Loucy (cell line): Measurements from ENCODE around the gene PTGES3L.
A peak's percentile ranks its signal among the peaks of the same experiment; 100 is the strongest.

ENCODE experiments used
- H2AFZ ChIP-seq: fragments of 200-600 bp; sonication (generic); 2 replicates; pipeline ENCODE4 v1.6.0; 2016; ENCODE audit warnings: antibody characterized with exemption, mild to moderate bottlenecking, low read length, moderate library complexity
- H3F3A ChIP-seq: fragments of 200-600 bp; 2 replicates; pipeline ENCODE4 v1.6.0; 2016; ENCODE audit warnings: antibody characterized with exemption, low read depth, mild to moderate bottlenecking
- H3K27me3 ChIP-seq: fragments of 200-600 bp; sonication (generic); 2 replicates; pipeline ENCODE4 v1.6.1; 2014; ENCODE audit warnings: low read length, mild to moderate bottlenecking; ENCODE audit not compliant: insufficient read depth, poor library complexity, severe bottlenecking
- H3K36me3 ChIP-seq: fragments of 200-600 bp; sonication (generic); 2 replicates; pipeline ENCODE4 v1.6.1; 2016; ENCODE audit warnings: low read length; ENCODE audit not compliant: insufficient read depth
- H3K4me1 ChIP-seq: fragments of 200-600 bp; sonication (generic); 2 replicates; pipeline ENCODE4 v1.5.1; 2014; ENCODE audit warnings: low read length, mild to moderate bottlenecking; ENCODE audit not compliant: insufficient read depth, poor library complexity, severe bottlenecking
- H3K4me2 ChIP-seq: fragments of 200-600 bp; sonication (generic); 2 replicates; pipeline ENCODE4 v1.6.0; 2014; ENCODE audit warnings: antibody characterized with exemption, low read length, low read depth, mild to moderate bottlenecking; ENCODE audit not compliant: poor library complexity, severe bottlenecking
- H3K4me3 ChIP-seq: fragments of 200-600 bp; sonication (generic); 2 replicates; pipeline ENCODE4 v1.5.1; 2014; ENCODE audit warnings: low read length, mild to moderate bottlenecking, mixed read lengths; ENCODE audit not compliant: poor library complexity, severe bottlenecking
- H3K79me2 ChIP-seq: fragments of 200-600 bp; sonication (generic); 2 replicates; pipeline ENCODE4 v1.6.1; 2014; ENCODE audit warnings: low read length; ENCODE audit not compliant: insufficient read depth
- H3K9ac ChIP-seq: fragments of 200-600 bp; sonication (generic); 2 replicates; pipeline ENCODE4 v1.6.0; 2014; ENCODE audit warnings: mild to moderate bottlenecking, low read depth, low read length, moderate library complexity; ENCODE audit not compliant: poor library complexity, severe bottlenecking
- H3K9me2 ChIP-seq: fragments of 200-600 bp; sonication (generic); replicated peaks from 2 replicates; pipeline ENCODE4 v1.6.1; 2016; ENCODE audit warnings: low read depth, low read length, mixed read lengths
- H3K9me3 ChIP-seq: fragments of 200-600 bp; sonication (generic); 2 replicates; pipeline ENCODE4 v1.6.1; 2014; ENCODE audit warnings: mild to moderate bottlenecking, antibody characterized with exemption, low read length, low read depth; ENCODE audit not compliant: insufficient read depth
- H4K20me1 ChIP-seq: fragments of 200-600 bp; sonication (generic); 2 replicates; pipeline ENCODE4 v1.6.0; 2014; ENCODE audit warnings: antibody characterized with exemption, low read length, mild to moderate bottlenecking; ENCODE audit not compliant: insufficient read depth, poor library complexity, severe bottlenecking
- CTCF ChIP-seq: fragments of 200-600 bp; sonication (generic); conservative IDR thresholded peaks from 2 replicates; pipeline ENCODE4 v1.5.1; 2014; ENCODE audit warnings: mild to moderate bottlenecking, antibody characterized with exemption, low read length
- EZH2phosphoT487 ChIP-seq: fragments of 200-600 bp; IDR thresholded peaks from 2 replicates; pipeline ENCODE4 v1.6.1; 2018; ENCODE audit warnings: antibody characterized with exemption, mild to moderate bottlenecking, moderate library complexity, borderline replicate concordance

The PTGES3L gene

GRCh38 chr17:43020789-43021740 lies 41.2 kb upstream of the PTGES3L start:
- Histone ChIP-seq H3K9me2 (no peaks in the 10 kb centered on the region), H3K9ac (peak overlapping the region; percentile 94), H4K20me1 (peaks cover 24% of the 10 kb centered on the region), H3K4me3 (peak overlapping the region; percentile 92), H3K27me3 (no peaks in the 10 kb centered on the region), H3K4me2 (peak overlapping the region; percentile 91), H3F3A (peaks cover 7% of the 10 kb centered on the region; the same call in 1 of the 2 replicates), H3K36me3 (peaks cover 11% of the 10 kb centered on the region; the same call in 1 of the 2 replicates), H3K9me3 (no peaks in the 10 kb centered on the region), H3K4me1 (peaks cover 36% of the 10 kb centered on the region), H2AFZ (peak overlapping the region; percentile 96), H3K79me2 (peaks cover 46% of the 10 kb centered on the region)
- no peak for TF ChIP-seq CTCF

- H3K79me2 ChIP-seq = peaks cover 46% of the 10 kb centered on the region
- TF ChIP-seq EZH2phosphoT487 (no peak), CTCF (no peak)
- no peak overlapping the region for H2AFZ ChIP-seq
- 0 out of 2 replicates have a peak, but pooled peaks cover 4% of the 10 kb centered on the region for H3F3A ChIP-seq
- H3K27me3 ChIP-seq = no peaks in the 10 kb centered on the region
- peak overlapping the region; percentile 91 for H3K4me2 ChIP-seq
- peaks cover 24% of the 10 kb centered on the region for H4K20me1 ChIP-seq
- H3K9me3 ChIP-seq = no peaks in the 10 kb centered on the region
- H3K4me3 ChIP-seq = peak overlapping the region; percentile 92
- no peaks in the 10 kb centered on the region for H3K9me2 ChIP-seq
- H3K4me1 ChIP-seq = peaks cover 34% of the 10 kb centered on the region
- peaks cover 18% of the 10 kb centered on the region; the same call in 1 of the 2 replicates for H3K36me3 ChIP-seq
- peak overlapping the region; percentile 94 for H3K9ac ChIP-seq
Measured at GRCh38 chr17:43020030-43020621, 40.2 kb upstream of the PTGES3L start.

GRCh38 chr17:43019418-43019817 lies 39.5 kb upstream of the PTGES3L start:
- Histone ChIP-seq H4K20me1 (peaks cover 24% of the 10 kb centered on the region), H3K79me2 (peaks cover 46% of the 10 kb centered on the region), H3K4me3 (peak overlapping the region; percentile 92), H3K27me3 (no peaks in the 10 kb centered on the region), H3K9ac (peak overlapping the region; percentile 94), H2AFZ (no peak overlapping the region), H3F3A (0 out of 2 replicates have a peak, but pooled peaks cover 4% of the 10 kb centered on the region), H3K4me2 (peak overlapping the region; percentile 91), H3K9me3 (no peaks in the 10 kb centered on the region), H3K36me3 (peaks cover 25% of the 10 kb centered on the region; the same call in 1 of the 2 replicates), H3K9me2 (no peaks in the 10 kb centered on the region), H3K4me1 (peaks cover 29% of the 10 kb centered on the region)
- TF ChIP-seq CTCF (no peak), EZH2phosphoT487 (no peak)
